Measurements from ENCODE around the gene CRADD. TPM values are rescaled to one million over a fixed set of nuclear protein-coding genes. Genes with fewer than 3 reads are reported as not detected.
"Not testable (repeated sequence)": the region's sequence is repeated elsewhere in the genome, so short reads cannot be mapped to it uniquely, and the experiment has no call there.

CRADD gene
- polyA plus RNA-seq, 1 of the 3 experiments (the other 2 are of a cell fraction) = 13.6 TPM

DNA sequence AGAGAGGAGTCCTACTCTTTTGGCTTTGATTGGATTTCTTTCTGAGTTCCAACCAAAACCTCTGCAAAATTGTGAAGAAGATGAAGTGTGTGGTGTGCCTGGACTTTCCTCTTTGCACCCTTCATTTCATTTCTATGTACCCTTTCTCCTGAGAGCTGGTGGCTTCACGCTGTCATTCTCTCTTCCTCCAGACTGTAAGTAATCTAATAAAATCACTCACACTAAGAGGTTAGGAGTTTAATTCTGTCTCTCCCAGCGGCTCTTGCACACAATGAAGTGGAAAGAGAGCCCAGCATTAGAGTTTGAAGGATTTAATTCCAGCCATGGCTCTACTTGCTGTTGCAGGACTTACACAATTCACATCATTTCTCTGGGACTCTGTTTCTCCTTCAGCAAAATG lies 37.8 kb upstream of the CRADD start (continued):
- TF ChIP-seq USF2 (IDR thresholded peaks at IDR 0.05; ENCODE audit: borderline replicate concordance, low read depth, low read length) (no peak), RFX5 (IDR thresholded peaks at IDR 0.05; ENCODE audit: low read length) (no peak)

GRCh38 chr12:93641380-93641779 lies 35.8 kb upstream of the CRADD start:
- CTCF ChIA-PET; DNase-seq; H3K27me3 ChIP-seq (ENCODE audit: insufficient read depth); H3K4me1 ChIP-seq (ENCODE audit: control insufficient read depth in 1 of 2, insufficient read depth in 2 of 2, low read depth in 1 of 2, low read length in 1 of 2); H3K9me2 ChIP-seq; H3K9ac ChIP-seq; H3K27ac ChIP-seq (ENCODE audit: low read depth in 2 of 2, low read length in 1 of 2); H2AFZ ChIP-seq (ENCODE audit: low read depth); H3K4me2 ChIP-seq; H3K36me3 ChIP-seq (replicated peaks in 1 of 2; ENCODE audit: control insufficient read depth in 1 of 2, insufficient read depth in 2 of 2, low read length in 1 of 2); H3K79me2 ChIP-seq (ENCODE audit: insufficient read depth); POLR2A ChIA-PET; H3K9me3 ChIP-seq; H4K20me1 ChIP-seq (ENCODE audit: insufficient read depth); H3K4me3 ChIP-seq (ENCODE audit: low read depth in 2 of 2, low read length in 1 of 2): not testable (repeated sequence)
- 96% methylated on average over 10 of the region's 26 CpGs for WGBS (ENCODE audit: low lambda C conversion rate)
- H3F3A ChIP-seq (replicated peaks; ENCODE audit: insufficient read depth) = peaks cover 12% of the 10 kb centered on the region

GRCh38 chr12:93642751-93643150 lies 34.4 kb upstream of the CRADD start:
- WGBS (ENCODE audit: low lambda C conversion rate) = 89% methylated on average over 1 of the region's 1 CpG
- H3K4me1 ChIP-seq (ENCODE audit: control insufficient read depth in 1 of 2, insufficient read depth in 2 of 2, low read depth in 1 of 2, low read length in 1 of 2) = no peaks in the 10 kb centered on the region; a peak in 1 of 4 replicates
- no peaks in the 10 kb centered on the region for H3K36me3 ChIP-seq (replicated peaks in 1 of 2; ENCODE audit: control insufficient read depth in 1 of 2, insufficient read depth in 2 of 2, low read length in 1 of 2)
- CTCF ChIA-PET = no interaction called here
- no peak overlapping the region for H3K4me2 ChIP-seq
- no peaks in the 10 kb centered on the region for H3K79me2 ChIP-seq (ENCODE audit: insufficient read depth)
- H3K27ac ChIP-seq (ENCODE audit: low read depth in 2 of 2, low read length in 1 of 2) = no peak overlapping the region
- H3F3A ChIP-seq (replicated peaks; ENCODE audit: insufficient read depth) = peaks cover 12% of the 10 kb centered on the region
- H3K9ac ChIP-seq = no peak overlapping the region
- no peak overlapping the region for H2AFZ ChIP-seq (ENCODE audit: low read depth)
- H3K9me2 ChIP-seq = no peaks in the 10 kb centered on the region
- H3K4me3 ChIP-seq (ENCODE audit: low read depth in 2 of 2, low read length in 1 of 2) = no peak overlapping the region
- no peaks in the 10 kb centered on the region for H3K9me3 ChIP-seq
- H4K20me1 ChIP-seq (ENCODE audit: insufficient read depth) = no peaks in the 10 kb centered on the region
- no peaks in the 10 kb centered on the region for H3K27me3 ChIP-seq (ENCODE audit: insufficient read depth)
- POLR2A ChIA-PET = no interaction called here
- no peak for DNase-seq
- TF ChIP-seq FOSL2 (IDR thresholded peaks at IDR 0.05; ENCODE audit: borderline replicate concordance, low read depth) (no peak), YY1 (IDR thresholded peaks at IDR 0.05; ENCODE audit: low read depth) (no peak)

DNA sequence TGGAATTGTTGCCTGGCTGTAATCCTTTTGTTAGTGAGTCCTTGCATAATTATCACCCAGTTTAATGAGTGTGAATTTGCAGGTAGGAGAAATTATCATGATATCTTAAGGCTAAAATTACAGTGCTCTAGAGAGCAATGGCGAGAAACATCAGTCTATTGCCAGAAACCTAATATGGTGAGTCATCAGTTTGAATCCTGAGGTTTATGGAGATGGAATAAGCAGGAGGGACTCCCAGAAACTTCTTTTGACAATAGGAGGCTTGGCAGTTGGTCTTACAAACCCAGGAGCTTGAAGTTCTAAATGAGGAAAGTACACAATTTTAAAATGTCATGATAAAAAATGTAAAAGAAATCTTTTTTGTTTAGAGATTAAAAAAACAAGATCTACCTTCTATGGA lies 31.5 kb upstream of the CRADD start:
- TF ChIP-seq TAF1 (IDR thresholded peaks at IDR 0.05; ENCODE audit: borderline replicate concordance, low read depth, low read length) (no peak), JUND (IDR thresholded peaks at IDR 0.05) (peak; percentile 41; the same call in 1 of the 2 replicates), IRF3 (IDR thresholded peaks at IDR 0.05; ENCODE audit: low read depth, low read length) (no peak)
- H2AFZ ChIP-seq (ENCODE audit: low read depth) = no peak overlapping the region; the same call in 1 of the 2 replicates
- no peaks in the 10 kb centered on the region for H3F3A ChIP-seq (replicated peaks; ENCODE audit: insufficient read depth)
- CTCF ChIA-PET = interaction anchor here (1.6 kb wide), 1 partner anchor 10 kb away, joined by 3 read pairs; no protein-coding TSS in a partner anchor
- no peak overlapping the region for H3K4me3 ChIP-seq (ENCODE audit: low read depth in 2 of 2, low read length in 1 of 2)
- no peak overlapping the region for H3K4me2 ChIP-seq
- no peaks in the 10 kb centered on the region for H3K79me2 ChIP-seq (ENCODE audit: insufficient read depth)
- H4K20me1 ChIP-seq (ENCODE audit: insufficient read depth) = no peaks in the 10 kb centered on the region
- no peaks in the 10 kb centered on the region for H3K9me3 ChIP-seq
- WGBS (ENCODE audit: low lambda C conversion rate) = 33% methylated on average over 1 of the region's 1 CpG
- H3K36me3 ChIP-seq (replicated peaks in 1 of 2; ENCODE audit: control insufficient read depth in 1 of 2, insufficient read depth in 2 of 2, low read length in 1 of 2) = no peaks in the 10 kb centered on the region
- no peaks in the 10 kb centered on the region for H3K9me2 ChIP-seq
- no peaks in the 10 kb centered on the region for H3K27me3 ChIP-seq (ENCODE audit: insufficient read depth)
- no peaks in the 10 kb centered on the region for H3K4me1 ChIP-seq (ENCODE audit: control insufficient read depth in 1 of 2, insufficient read depth in 2 of 2, low read depth in 1 of 2, low read length in 1 of 2)
- no peak overlapping the region for H3K9ac ChIP-seq
- no peak overlapping the region for H3K27ac ChIP-seq (ENCODE audit: low read depth in 2 of 2, low read length in 1 of 2)
- no peak for DNase-seq
- POLR2A ChIA-PET = no interaction called here
